AG04450 (cell line): ENCODE measurements around the gene PSMD12. TPM values are rescaled to one million over a fixed set of nuclear protein-coding genes. Genes with fewer than 3 reads are reported as not detected.

ENCODE experiments used
- CTCF ChIA-PET: fragments of 300-600, 350-600 bp; formaldehyde crosslinking; extraction: SDS; loops from one replicate; lab custom pipeline; 2022; ENCODE audit warnings: antibody characterized with exemption, inconsistent platforms; lab: Charles Lee
- POLR2A ChIA-PET: fragments of 350-600 bp; formaldehyde crosslinking; extraction: SDS; loops from one replicate; lab custom pipeline; 2021; ENCODE audit warnings: antibody characterized with exemption, inconsistent platforms; lab: Yijun Ruan, JAX
- DNase-seq: peaks from one replicate; pipeline ENCODE4 v3.0.0-alpha.2; 2011; ENCODE audit warnings: low read depth, low spot score
- H3K27ac ChIP-seq: one replicate; pipeline ENCODE4 v1.5.1; 2012; ENCODE audit warnings: low read depth, low read length, control low read depth
- H3K27me3 ChIP-seq: one replicate; pipeline ENCODE4 v1.6.0; 2012; ENCODE audit warnings: low read length; ENCODE audit not compliant: control insufficient read depth, insufficient read depth
- H3K4me3 ChIP-seq: 2 replicates; pipeline ENCODE4 v1.5.1; 2011; ENCODE audit warnings: mild to moderate bottlenecking, low read depth, low read length, control low read depth
- H3K9me3 ChIP-seq: 2 replicates; pipeline ENCODE4 v1.5.1; 2012; ENCODE audit warnings: low read length; ENCODE audit not compliant: control insufficient read depth, insufficient read depth
- CTCF ChIP-seq: IDR thresholded peaks from 2 replicates; pipeline ENCODE4 v1.5.1; 2011; ENCODE audit warnings: low read depth, low read length, control low read depth, inconsistent platforms
- polyA plus RNA-seq: library from polyadenylated mRNA; depleted of rRNA; stranded (reverse); fragments of >200 nt; gene quantifications from 2 replicates; pipeline ENCODE4 v1.2.3, GENCODE V29; 2011

PSMD12 gene
- polyA plus RNA-seq, 1 experiment = 42.1 TPM

DNA sequence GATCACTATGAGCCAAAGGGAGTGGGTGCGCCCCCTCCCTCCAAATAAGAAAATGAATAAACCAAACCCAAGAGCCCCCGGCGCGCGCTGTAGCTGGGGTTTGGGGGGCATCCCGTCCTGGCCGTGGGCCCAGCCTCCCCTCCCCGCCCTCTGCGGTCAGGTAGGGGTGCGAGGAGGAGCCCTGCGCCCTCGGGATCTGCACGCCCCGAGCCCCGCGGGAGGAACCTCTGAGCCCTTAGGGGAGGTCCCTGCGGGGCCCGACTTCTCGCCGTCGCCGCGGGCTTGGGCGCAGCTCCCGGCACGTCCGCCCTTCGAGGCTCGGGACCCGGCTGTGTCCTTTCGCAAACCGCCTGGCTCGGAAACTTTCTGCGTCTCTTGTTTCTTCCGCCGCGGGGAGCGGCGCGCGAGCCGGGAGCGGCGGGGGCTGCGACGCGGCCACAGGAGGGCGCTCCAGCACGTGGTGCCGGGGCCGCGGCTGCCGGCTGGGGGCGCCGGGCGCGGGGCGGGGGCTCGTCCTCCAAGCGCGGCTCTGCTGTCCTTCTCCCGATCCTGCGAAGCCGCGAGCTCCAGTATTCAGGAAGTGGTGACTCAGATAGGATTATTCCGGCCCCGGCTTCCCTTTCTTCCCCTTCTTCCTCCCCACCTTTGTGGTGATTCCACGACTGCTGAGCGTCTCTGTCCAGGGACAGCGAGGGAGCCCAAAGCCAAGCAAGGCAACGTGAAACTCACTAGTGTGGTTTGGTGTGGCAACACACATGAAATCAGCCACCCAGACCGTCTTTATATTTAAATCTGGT, 12.3 kb upstream of the PSMD12 start:
- H3K4me3 ChIP-seq = peak overlapping the region; percentile 79

GRCh38 chr17:67377488-67378453, 11.4 kb upstream of the PSMD12 start:
- TF ChIP-seq CTCF = peak; percentile 33
- no peak for DNase-seq
- H3K27me3 ChIP-seq = no peaks in the 10 kb centered on the region
- H3K4me3 ChIP-seq = peak overlapping the region; percentile 79
- H3K9me3 ChIP-seq = no peaks in the 10 kb centered on the region; the same call in 1 of the 2 replicates
- POLR2A ChIA-PET = interaction anchor here (0.6 kb wide), 1 partner anchor 100 kb away, joined by 5 read pairs; no protein-coding TSS in a partner anchor
- CTCF ChIA-PET = interaction anchor here (0.6 to 7.6 kb wide), 21 partner anchors 8 to 342 kb away, joined by 3 to 126 read pairs (median 4); partner anchors contain the start of gene PSMD12
- peak overlapping the region; percentile 77 for H3K27ac ChIP-seq

More for the DNA sequence above, 12.3 kb upstream of the PSMD12 start:
- Histone ChIP-seq H3K27me3 (no peaks in the 10 kb centered on the region), H3K9me3 (no peaks in the 10 kb centered on the region; the same call in 1 of the 2 replicates), H3K27ac (peak overlapping the region; percentile 47)
- peak; percentile 38 for TF ChIP-seq CTCF
- peak; percentile 44 for DNase-seq
- CTCF ChIA-PET = interaction anchor here (0.5 to 7.6 kb wide), 34 partner anchors 8 to 619 kb away, joined by 3 to 126 read pairs (median 4); no protein-coding TSS in a partner anchor
- POLR2A ChIA-PET = interaction anchor here (0.5 to 0.6 kb wide), 4 partner anchors 74 to 440 kb away, joined by 3 to 8 read pairs (median 3); no protein-coding TSS in a partner anchor

GRCh38 chr17:67376737-67377487, 10.5 kb upstream of the PSMD12 start, which contains the start of gene PITPNC1:
TSS of gene PITPNC1 (plus strand) at chr17:67377281.
- ChIA-PET POLR2A (interaction anchor here (0.5 to 0.6 kb wide), 2 partner anchors 96 to 100 kb away, joined by 3 to 5 read pairs; no protein-coding TSS in a partner anchor), CTCF (interaction anchor here (0.6 to 7.6 kb wide), 12 partner anchors 10 to 341 kb away, joined by 3 to 126 read pairs (median 14); partner anchors contain the start of genes NOL11 and PSMD12)
- no peak for TF ChIP-seq CTCF
- H3K9me3 ChIP-seq = no peaks in the 10 kb centered on the region; the same call in 1 of the 2 replicates
- DNase-seq = peak; percentile 61
- H3K27me3 ChIP-seq = no peaks in the 10 kb centered on the region
- H3K27ac ChIP-seq = peak within 1 kb of the TSS; percentile 83
- H3K4me3 ChIP-seq = peak within 1 kb of the TSS; percentile 79

- ChIA-PET POLR2A (interaction anchor here (0.6 kb wide), 2 partner anchors 10 to 450 kb away, joined by 3 to 5 read pairs; no protein-coding TSS in a partner anchor), CTCF (interaction anchor here (0.6 to 7.6 kb wide), 19 partner anchors 10 to 662 kb away, joined by 3 to 126 read pairs (median 6); partner anchors contain the start of genes NOL11 and PSMD12)
- DNase-seq = no peak
- TF ChIP-seq CTCF = no peak
- no peaks in the 10 kb centered on the region for H3K27me3 ChIP-seq
- no peaks in the 10 kb centered on the region; the same call in 1 of the 2 replicates for H3K9me3 ChIP-seq
- H3K27ac ChIP-seq = peak overlapping the region; percentile 83
- H3K4me3 ChIP-seq = peak overlapping the region; percentile 79
These were observed 10.0 kb upstream of the PSMD12 start for GRCh38 chr17:67376415-67376736.
